ENCODE results near the gene WASF2.

DNA sequence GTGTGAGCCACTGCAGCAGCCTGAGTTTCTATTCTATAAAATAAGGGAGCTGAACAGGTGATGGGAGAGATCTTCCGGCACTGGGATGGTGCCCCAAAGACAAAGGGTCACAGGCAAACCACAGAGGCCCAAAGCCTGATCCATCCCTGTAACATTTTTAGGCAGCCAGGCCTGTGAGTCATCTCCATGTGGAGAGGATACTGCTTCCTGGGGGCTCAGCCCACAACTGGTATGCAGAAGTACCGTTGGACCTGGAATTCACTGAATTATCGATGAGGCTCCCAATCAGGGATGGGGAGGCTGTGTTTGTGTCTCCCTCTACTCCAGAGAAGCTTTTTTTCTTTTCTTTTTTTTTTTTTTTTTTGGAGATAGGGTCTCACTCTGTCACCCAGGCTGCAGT, 48.8 kb upstream of the WASF2 start:
- no peak for TF ChIP-seq POLR2A (IDR thresholded peaks at IDR 0.05; ENCODE audit: low read depth, low read length)
- no peak for TF ChIP-seq POLR2AphosphoS5 (IDR thresholded peaks at IDR 0.05; ENCODE audit: low read depth, low read length)
- TF ChIP-seq TAF1 (IDR thresholded peaks at IDR 0.05; ENCODE audit: low read depth, low read length), result no peak
- TF ChIP-seq POU2F2 (IDR thresholded peaks at IDR 0.05; ENCODE audit: low read depth, low read length), result no peak
- TF ChIP-seq SPI1 (IDR thresholded peaks at IDR 0.05; ENCODE audit: low read depth, low read length), result no peak

Data from GM12891 (cell line).